RPMI8226 (cell line): ENCODE measurements around the gene CEBPZOS.

Experiments used
- DNase-seq: peaks from one replicate; pipeline ENCODE4 v3.0.0-alpha.2; 2015

CEBPZOS gene

GRCh38 chr2:37244017-37244416 lies 47.7 kb downstream of the CEBPZOS start:
- no peak for DNase-seq

GRCh38 chr2:37244755-37245154 lies 48.5 kb downstream of the CEBPZOS start:
- no peak for DNase-seq

- no peak for DNase-seq
Observed at GRCh38 chr2:37246205-37246604, 49.9 kb downstream of the CEBPZOS start.

GRCh38 chr2:37250869-37251740 lies 54.8 kb downstream of the CEBPZOS start:
- no peak for DNase-seq
